HEK293T (cell line): ENCODE data around the gene TCFL5.

Experiments
- CTCF ChIA-PET: fragments of 350-600 bp; formaldehyde crosslinking; extraction: SDS; loops from one replicate; lab custom pipeline; 2021; ENCODE audit warnings: antibody characterized with exemption, inconsistent platforms; lab: Yijun Ruan, JAX
- POLR2A ChIA-PET: fragments of 350-600 bp; formaldehyde crosslinking; extraction: SDS; loops from one replicate; lab custom pipeline; 2020; ENCODE audit warnings: antibody characterized with exemption, inconsistent platforms; lab: Yijun Ruan, JAX
- DNase-seq: peaks from one replicate; pipeline ENCODE4 v3.0.0; 2012; ENCODE audit warnings: mixed read lengths; ENCODE audit errors: extremely low spot score
- ARNT ChIP-seq: fragments of 450-650 bp; IDR thresholded peaks from 2 replicates; pipeline ENCODE4 v1.6.1; 2017; ENCODE audit warnings: mild to moderate bottlenecking
- BHLHE40 ChIP-seq: fragments of 450-650 bp; IDR thresholded peaks from 2 replicates; pipeline ENCODE4 v1.6.1; 2016; ENCODE audit warnings: mild to moderate bottlenecking, moderate library complexity, borderline replicate concordance
- CTBP1 ChIP-seq: fragments of 450-650 bp; IDR thresholded peaks from 2 replicates; pipeline ENCODE4 v1.6.1; 2016; ENCODE audit warnings: borderline replicate concordance
- ELF4 ChIP-seq: fragments of 450-650 bp; IDR thresholded peaks from 2 replicates; pipeline ENCODE4 v1.6.1; 2017; ENCODE audit warnings: antibody characterized with exemption
- FOXA1 ChIP-seq: fragments of 450-650 bp; IDR thresholded peaks from 2 replicates; pipeline ENCODE4 v1.6.1; 2016; ENCODE audit warnings: mild to moderate bottlenecking
- FOXK2 ChIP-seq: fragments of 450-650 bp; IDR thresholded peaks from 2 replicates; pipeline ENCODE4 v1.6.1; 2016; ENCODE audit warnings: mild to moderate bottlenecking
- FOXM1 ChIP-seq: fragments of 450-650 bp; IDR thresholded peaks from 2 replicates; pipeline ENCODE4 v1.6.1; 2017; ENCODE audit warnings: mild to moderate bottlenecking, borderline replicate concordance
- HDGF ChIP-seq: fragments of 450-650 bp; IDR thresholded peaks from 2 replicates; pipeline ENCODE4 v1.6.1; 2017; ENCODE audit warnings: antibody characterized with exemption, borderline replicate concordance
- L3MBTL2 ChIP-seq: fragments of 450-650 bp; conservative IDR thresholded peaks from 2 replicates; pipeline ENCODE4 v1.6.1; 2016; ENCODE audit warnings: mild to moderate bottlenecking
- LEF1 ChIP-seq: fragments of 450-650 bp; IDR thresholded peaks from 2 replicates; pipeline ENCODE4 v1.6.1; 2017; ENCODE audit warnings: mild to moderate bottlenecking, borderline replicate concordance
- NFRKB ChIP-seq: fragments of 450-650 bp; IDR thresholded peaks from 2 replicates; pipeline ENCODE4 v1.6.1; 2016; ENCODE audit warnings: mild to moderate bottlenecking, moderate library complexity
- PKNOX1 ChIP-seq: fragments of 450-650 bp; IDR thresholded peaks from 2 replicates; pipeline ENCODE4 v1.6.1; 2016
- SP1 ChIP-seq: fragments of 450-650 bp; IDR thresholded peaks from 2 replicates; pipeline ENCODE4 v1.6.1; 2017
- SUZ12 ChIP-seq: fragments of 450-650 bp; IDR thresholded peaks from 2 replicates; pipeline ENCODE4 v1.6.1; 2016; ENCODE audit warnings: mild to moderate bottlenecking
- TARDBP ChIP-seq: fragments of 450-650 bp; IDR thresholded peaks from 2 replicates; pipeline ENCODE4 v1.6.1; 2016
- ZNF384 ChIP-seq: fragments of 450-650 bp; IDR thresholded peaks from 2 replicates; pipeline ENCODE4 v1.6.1; 2016

The TCFL5 gene

GRCh38 chr20:62822788-62823651 lies 38.6 kb downstream of the TCFL5 start:
- peak; percentile 82 for DNase-seq

GRCh38 chr20:62822239-62822787 lies 39.3 kb downstream of the TCFL5 start:
- DNase-seq: no peak
- TF ChIP-seq FOXK2 (no peak), BHLHE40 (no peak), ELF4 (no peak), FOXM1 (no peak), PKNOX1 (no peak), ZNF384 (no peak), SP1 (no peak), HDGF (no peak), L3MBTL2 (no peak), FOXA1 (no peak), SUZ12 (no peak)
- CTCF ChIA-PET: interaction anchor here (0.6 to 1.7 kb wide), 9 partner anchors 8 to 180 kb away, joined by 3 to 14 read pairs (median 4); partner anchors contain the start of gene SLCO4A1
- POLR2A ChIA-PET: interaction anchor here (1.0 kb wide), 2 partner anchors 26 to 39 kb away, joined by 3 to 7 read pairs; partner anchors contain the start of genes MRGBP and TCFL5

More at GRCh38 chr20:62822788-62823651, 38.6 kb downstream of the TCFL5 start:
- TF ChIP-seq ZNF384: no peak
- no peak for TF ChIP-seq NFRKB
- TF ChIP-seq LEF1: no peak
- no peak for TF ChIP-seq SP1
- peak; percentile 95 for TF ChIP-seq PKNOX1
- TF ChIP-seq L3MBTL2: no peak
- POLR2A ChIA-PET: interaction anchor here (1.0 kb wide), 2 partner anchors 27 to 39 kb away, joined by 3 to 7 read pairs; partner anchors contain the start of genes MRGBP and TCFL5
- CTCF ChIA-PET: interaction anchor here (0.6 to 1.7 kb wide), 11 partner anchors 9 to 180 kb away, joined by 3 to 14 read pairs (median 3); partner anchors contain the start of gene SLCO4A1

- ChIA-PET POLR2A (no interaction called here), CTCF (interaction anchor here (1.3 to 1.7 kb wide), 3 partner anchors 10 to 66 kb away, joined by 3 to 10 read pairs (median 4); no protein-coding TSS in a partner anchor)
- DNase-seq: no peak
- TF ChIP-seq PKNOX1: no peak
- TF ChIP-seq CTBP1: no peak
- no peak for TF ChIP-seq L3MBTL2
- TF ChIP-seq TARDBP: no peak
- no peak for TF ChIP-seq ARNT
- TF ChIP-seq FOXA1: no peak
- TF ChIP-seq SUZ12: no peak
- TF ChIP-seq HDGF: no peak
- TF ChIP-seq NFRKB: no peak
- TF ChIP-seq ELF4: no peak
- TF ChIP-seq BHLHE40: no peak
- TF ChIP-seq LEF1: no peak
- TF ChIP-seq ZNF384: no peak
- TF ChIP-seq SP1: no peak
Measured at GRCh38 chr20:62821726-62822210, 39.9 kb downstream of the TCFL5 start.

GRCh38 chr20:62820962-62821725 lies 40.5 kb downstream of the TCFL5 start:
- DNase-seq: no peak
- CTCF ChIA-PET: no interaction called here
- TF ChIP-seq L3MBTL2 (no peak), TARDBP (no peak), FOXA1 (no peak), HDGF (no peak), FOXM1 (no peak), ZNF384 (no peak), FOXK2 (no peak)
- POLR2A ChIA-PET: interaction anchor here (1.0 kb wide), 1 partner anchor 40 kb away, joined by 3 read pairs; the partner anchor contains the start of gene TCFL5

- ChIA-PET POLR2A (interaction anchor here (0.9 to 1.0 kb wide), 2 partner anchors 26 to 41 kb away, joined by 3 read pairs; partner anchors contain the start of gene TCFL5), CTCF (no interaction called here)
- no peak for TF ChIP-seq NFRKB
- TF ChIP-seq ELF4: no peak
- TF ChIP-seq PKNOX1: no peak
- no peak for TF ChIP-seq FOXK2
- TF ChIP-seq CTBP1: no peak
- DNase-seq: no peak
Measured at GRCh38 chr20:62820208-62820961, 41.2 kb downstream of the TCFL5 start.
